Measurements from ENCODE around the gene PSMD6.

GRCh38 chr3:64008487-64009351, 14.6 kb downstream of the PSMD6 start:
- TF ChIP-seq CTCF (IDR thresholded peaks at IDR 0.05) (no peak), ZFX (IDR thresholded peaks at IDR 0.05; ENCODE audit: borderline replicate concordance) (no peak)

All from 22Rv1 (cell line).